ENCODE measurements around the gene TMSB10.
"Not testable (repeated sequence)": the region's sequence is repeated elsewhere in the genome, so short reads cannot be mapped to it uniquely, and the experiment has no call there.

TMSB10 gene

DNA sequence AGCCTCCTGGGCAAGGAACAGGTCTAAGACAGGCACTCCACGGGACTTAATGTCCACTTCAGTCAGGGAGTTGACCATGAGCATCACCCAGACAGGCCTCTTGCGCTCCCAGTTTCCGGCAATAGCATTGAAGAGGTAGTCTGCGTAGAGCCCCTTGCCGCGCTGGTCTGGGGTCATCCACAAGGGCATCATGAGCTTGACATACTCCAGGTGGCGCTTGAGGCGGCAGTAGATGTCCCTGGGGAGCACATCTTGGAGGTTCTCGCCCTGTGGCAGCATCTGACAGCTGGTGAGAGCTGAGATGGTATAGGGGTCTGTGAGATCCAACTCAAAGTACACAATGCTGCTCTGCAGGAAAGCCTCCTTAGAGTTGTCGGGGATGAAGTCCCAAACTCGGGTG, 35.1 kb upstream of the TMSB10 start:
- H3K27me3 ChIP-seq (ENCODE audit: control insufficient read depth, insufficient read depth, low read length): no peaks in the 10 kb centered on the region
- H3K4me1 ChIP-seq (ENCODE audit: control insufficient read depth, insufficient read depth, low read length): no peaks in the 10 kb centered on the region
- no peak overlapping the region for H3K4me3 ChIP-seq (ENCODE audit: low read depth, low read length)

DNA sequence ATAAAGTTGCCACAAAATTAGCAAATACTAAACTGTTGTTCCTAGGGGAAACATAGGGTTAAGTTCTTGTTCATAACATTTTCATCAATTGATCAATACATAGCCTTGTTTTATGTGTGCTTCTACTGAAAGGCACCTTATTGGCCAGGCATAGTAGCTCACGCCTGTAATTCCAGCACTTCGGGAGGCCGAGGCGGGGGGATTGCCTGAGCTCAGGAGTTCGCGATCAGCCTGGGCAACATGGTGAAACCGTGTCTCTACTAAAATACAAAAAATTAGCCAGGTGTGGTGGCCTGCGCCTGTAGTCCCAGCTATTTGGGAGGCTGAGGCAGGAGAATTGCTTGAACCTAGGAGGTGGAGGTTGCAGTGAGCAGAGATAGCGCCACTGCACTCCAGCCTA, 32.8 kb upstream of the TMSB10 start:
- not testable (repeated sequence) for H3K4me3 ChIP-seq (ENCODE audit: low read depth, low read length); H3K9me3 ChIP-seq (ENCODE audit: control insufficient read depth, insufficient read depth, low read depth, low read length); H3K36me3 ChIP-seq (ENCODE audit: control insufficient read depth, insufficient read depth, low read length); H3K9ac ChIP-seq (ENCODE audit: low read length); H3K4me1 ChIP-seq (ENCODE audit: control insufficient read depth, insufficient read depth, low read length); H3K27ac ChIP-seq (ENCODE audit: low read depth, low read length)
- peaks cover 19% of the 10 kb centered on the region for H3K27me3 ChIP-seq (ENCODE audit: control insufficient read depth, insufficient read depth, low read length)

More for the DNA sequence above, 35.1 kb upstream of the TMSB10 start:
- Histone ChIP-seq H3K9me3 (ENCODE audit: control insufficient read depth, insufficient read depth, low read depth, low read length) (no peaks in the 10 kb centered on the region), H3K27ac (ENCODE audit: low read depth, low read length) (no peak overlapping the region), H3K9ac (ENCODE audit: low read length) (no peak overlapping the region), H3K36me3 (ENCODE audit: control insufficient read depth, insufficient read depth, low read length) (no peaks in the 10 kb centered on the region)

DNA sequence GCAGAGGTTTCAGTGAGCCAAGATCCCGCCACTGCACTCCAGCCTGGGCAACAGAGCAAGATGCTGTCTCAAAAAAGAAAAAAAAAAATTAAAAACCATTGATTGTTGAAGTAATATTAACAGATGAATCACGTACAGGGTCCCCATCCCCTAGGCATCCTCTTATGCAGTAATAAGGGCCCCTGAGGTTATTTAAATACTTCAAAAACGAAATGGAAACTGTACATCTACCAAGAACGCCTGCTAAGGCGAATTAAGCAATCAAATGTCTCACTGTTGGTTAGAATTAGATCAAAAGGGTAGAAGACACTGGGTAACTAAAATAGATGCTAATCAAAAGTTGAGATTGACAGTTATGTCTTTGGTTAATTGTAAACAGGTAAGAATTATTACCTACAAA, 32.1 kb upstream of the TMSB10 start:
- Histone ChIP-seq H3K9me3 (ENCODE audit: control insufficient read depth, insufficient read depth, low read depth, low read length) (no peaks in the 10 kb centered on the region), H3K4me3 (ENCODE audit: low read depth, low read length) (no peak overlapping the region), H3K27ac (ENCODE audit: low read depth, low read length) (no peak overlapping the region), H3K27me3 (ENCODE audit: control insufficient read depth, insufficient read depth, low read length) (peaks cover 26% of the 10 kb centered on the region), H3K36me3 (ENCODE audit: control insufficient read depth, insufficient read depth, low read length) (no peaks in the 10 kb centered on the region), H3K4me1 (ENCODE audit: control insufficient read depth, insufficient read depth, low read length) (no peaks in the 10 kb centered on the region), H3K9ac (ENCODE audit: low read length) (no peak overlapping the region)

DNA sequence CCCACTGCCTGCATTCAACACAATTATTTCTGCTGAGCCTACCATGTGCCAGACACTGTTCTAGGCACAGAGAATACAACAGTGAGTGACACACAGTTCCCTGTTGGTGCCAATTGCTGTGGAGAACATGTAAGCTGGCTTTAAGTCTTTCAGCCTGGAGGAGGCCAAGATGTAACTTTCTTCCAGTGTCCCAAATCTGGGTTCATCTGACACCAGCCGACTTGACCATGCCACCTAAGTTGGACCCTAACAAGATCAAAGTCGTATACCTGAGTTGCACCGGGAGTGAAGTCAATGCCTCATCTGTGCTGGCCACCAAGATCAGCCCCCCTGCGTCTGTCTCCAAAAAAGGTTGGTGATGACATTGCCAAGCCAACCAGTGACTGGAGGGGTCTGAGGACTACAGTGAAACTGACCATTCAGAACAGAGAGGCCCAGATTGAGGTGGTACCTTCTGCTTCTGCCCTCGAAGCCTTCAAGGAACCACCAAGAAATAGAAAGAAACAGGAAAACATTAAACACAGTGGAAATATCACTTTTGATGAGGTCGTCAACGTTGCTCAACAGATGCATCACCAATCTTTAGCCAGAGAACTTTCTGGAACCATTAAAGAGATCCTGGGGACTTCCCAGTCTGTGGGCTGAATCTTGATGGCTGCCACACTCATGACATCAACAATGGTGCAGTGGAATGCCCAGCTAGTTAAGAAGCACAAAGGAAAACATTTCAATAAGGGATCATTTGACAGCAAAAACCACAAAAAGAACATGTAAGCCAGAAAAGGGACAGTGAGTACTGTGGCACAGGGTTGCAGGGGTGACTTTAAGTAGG, 30.9 kb upstream of the TMSB10 start:
- H3K27me3 ChIP-seq (ENCODE audit: control insufficient read depth, insufficient read depth, low read length): peaks cover 38% of the 10 kb centered on the region

DNA sequence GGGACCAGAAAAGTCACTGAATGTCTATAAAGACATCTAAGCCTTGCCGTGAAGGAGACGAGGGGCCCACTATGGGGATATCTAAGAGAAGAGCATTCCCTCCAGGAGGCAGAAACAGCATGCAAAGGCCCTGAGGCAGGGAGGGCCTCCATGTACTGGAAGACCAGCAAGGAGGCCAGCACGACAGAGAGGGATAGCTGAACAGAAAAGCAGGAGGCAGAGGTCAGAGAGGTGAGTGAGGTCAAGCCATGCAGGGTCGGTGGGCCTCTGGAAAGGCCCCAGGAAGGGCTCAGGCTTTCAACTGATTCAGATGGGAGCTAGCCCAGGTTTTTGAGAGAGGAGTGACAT, 30.3 kb upstream of the TMSB10 start:
- no peaks in the 10 kb centered on the region for H3K9me3 ChIP-seq (ENCODE audit: control insufficient read depth, insufficient read depth, low read depth, low read length)
- H3K4me1 ChIP-seq (ENCODE audit: control insufficient read depth, insufficient read depth, low read length): peaks cover 2% of the 10 kb centered on the region
- no peak overlapping the region for H3K4me3 ChIP-seq (ENCODE audit: low read depth, low read length)
- H3K27ac ChIP-seq (ENCODE audit: low read depth, low read length): no peak overlapping the region
- no peak overlapping the region for H3K9ac ChIP-seq (ENCODE audit: low read length)
- no peaks in the 10 kb centered on the region for H3K36me3 ChIP-seq (ENCODE audit: control insufficient read depth, insufficient read depth, low read length)
- peaks cover 44% of the 10 kb centered on the region for H3K27me3 ChIP-seq (ENCODE audit: control insufficient read depth, insufficient read depth, low read length)

More for the DNA sequence above, 30.9 kb upstream of the TMSB10 start:
- no peak overlapping the region for H3K9ac ChIP-seq (ENCODE audit: low read length)
- H3K27ac ChIP-seq (ENCODE audit: low read depth, low read length): no peak overlapping the region
- H3K4me3 ChIP-seq (ENCODE audit: low read depth, low read length): no peak overlapping the region
- H3K4me1 ChIP-seq (ENCODE audit: control insufficient read depth, insufficient read depth, low read length): no peaks in the 10 kb centered on the region
- H3K36me3 ChIP-seq (ENCODE audit: control insufficient read depth, insufficient read depth, low read length): no peaks in the 10 kb centered on the region
- H3K9me3 ChIP-seq (ENCODE audit: control insufficient read depth, insufficient read depth, low read depth, low read length): no peaks in the 10 kb centered on the region

DNA sequence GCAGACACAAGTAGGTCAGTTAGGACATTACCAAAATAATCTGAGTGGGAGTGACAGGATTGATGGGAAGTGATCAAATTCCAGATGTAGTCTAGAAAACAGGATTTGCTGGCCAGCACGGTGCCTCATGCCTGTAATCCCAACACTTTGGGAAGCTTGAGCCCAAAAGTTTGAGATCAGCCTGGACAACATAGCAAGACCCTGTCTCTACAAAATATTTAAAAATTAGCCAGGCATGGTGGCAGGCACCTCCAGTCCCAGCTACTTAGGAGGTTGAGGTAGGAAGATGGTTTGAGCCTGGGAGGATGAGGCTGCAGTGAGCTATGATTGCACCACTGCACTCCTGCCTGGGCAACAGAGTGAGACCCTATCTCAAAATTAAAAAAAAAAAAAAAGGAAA, 29.8 kb upstream of the TMSB10 start:
- H3K9ac ChIP-seq (ENCODE audit: low read length); H3K4me3 ChIP-seq (ENCODE audit: low read depth, low read length); H3K4me1 ChIP-seq (ENCODE audit: control insufficient read depth, insufficient read depth, low read length); H3K9me3 ChIP-seq (ENCODE audit: control insufficient read depth, insufficient read depth, low read depth, low read length); H3K27ac ChIP-seq (ENCODE audit: low read depth, low read length); H3K36me3 ChIP-seq (ENCODE audit: control insufficient read depth, insufficient read depth, low read length): not testable (repeated sequence)
- H3K27me3 ChIP-seq (ENCODE audit: control insufficient read depth, insufficient read depth, low read length): peaks cover 48% of the 10 kb centered on the region

DNA sequence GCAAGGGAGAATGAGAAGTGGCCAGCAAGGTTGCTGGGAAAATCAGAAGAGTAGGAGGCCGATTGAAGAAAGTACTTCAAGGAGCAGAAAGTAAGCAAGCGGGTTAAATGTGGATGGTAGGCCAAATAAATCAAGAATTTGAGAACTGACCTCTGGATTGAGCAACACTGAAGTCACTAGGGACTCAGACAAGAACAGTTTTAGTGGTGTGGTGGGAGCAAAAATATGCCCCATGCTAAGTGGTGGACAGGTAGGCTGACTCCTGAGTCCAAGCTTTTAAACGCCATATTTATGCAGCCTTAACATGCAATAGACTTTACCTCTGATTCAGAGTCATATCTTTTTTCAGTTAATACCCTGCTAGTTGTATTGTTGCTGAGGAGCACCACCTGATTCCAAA, 29.1 kb upstream of the TMSB10 start:
- Histone ChIP-seq H3K27ac (ENCODE audit: low read depth, low read length) (no peak overlapping the region), H3K9me3 (ENCODE audit: control insufficient read depth, insufficient read depth, low read depth, low read length) (no peaks in the 10 kb centered on the region), H3K36me3 (ENCODE audit: control insufficient read depth, insufficient read depth, low read length) (no peaks in the 10 kb centered on the region), H3K4me3 (ENCODE audit: low read depth, low read length) (no peak overlapping the region), H3K9ac (ENCODE audit: low read length) (no peak overlapping the region), H3K4me1 (ENCODE audit: control insufficient read depth, insufficient read depth, low read length) (peaks cover 5% of the 10 kb centered on the region), H3K27me3 (ENCODE audit: control insufficient read depth, insufficient read depth, low read length) (peaks cover 56% of the 10 kb centered on the region)

DNA sequence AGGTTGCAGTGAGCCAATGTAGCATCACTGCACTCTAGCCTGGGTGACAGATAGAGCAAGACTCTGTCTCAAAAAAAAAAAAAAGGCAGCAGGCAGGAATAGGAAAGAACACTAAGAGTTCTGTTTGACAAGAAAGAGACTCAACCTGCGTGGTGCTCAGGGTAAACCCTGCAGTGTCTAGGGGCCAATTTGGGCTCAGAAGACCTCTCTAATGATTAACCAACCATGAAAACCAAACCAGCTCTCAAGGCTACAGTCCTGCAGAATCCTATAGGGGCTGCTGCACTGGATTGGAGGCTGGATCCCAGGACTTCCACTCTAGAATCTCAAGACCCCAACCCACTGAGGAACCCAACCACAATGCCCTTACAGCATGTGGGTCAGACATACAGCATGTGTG, 27.0 kb upstream of the TMSB10 start:
- Histone ChIP-seq H3K27ac (ENCODE audit: low read depth, low read length) (no peak overlapping the region), H3K27me3 (ENCODE audit: control insufficient read depth, insufficient read depth, low read length) (peaks cover 68% of the 10 kb centered on the region)

DNA sequence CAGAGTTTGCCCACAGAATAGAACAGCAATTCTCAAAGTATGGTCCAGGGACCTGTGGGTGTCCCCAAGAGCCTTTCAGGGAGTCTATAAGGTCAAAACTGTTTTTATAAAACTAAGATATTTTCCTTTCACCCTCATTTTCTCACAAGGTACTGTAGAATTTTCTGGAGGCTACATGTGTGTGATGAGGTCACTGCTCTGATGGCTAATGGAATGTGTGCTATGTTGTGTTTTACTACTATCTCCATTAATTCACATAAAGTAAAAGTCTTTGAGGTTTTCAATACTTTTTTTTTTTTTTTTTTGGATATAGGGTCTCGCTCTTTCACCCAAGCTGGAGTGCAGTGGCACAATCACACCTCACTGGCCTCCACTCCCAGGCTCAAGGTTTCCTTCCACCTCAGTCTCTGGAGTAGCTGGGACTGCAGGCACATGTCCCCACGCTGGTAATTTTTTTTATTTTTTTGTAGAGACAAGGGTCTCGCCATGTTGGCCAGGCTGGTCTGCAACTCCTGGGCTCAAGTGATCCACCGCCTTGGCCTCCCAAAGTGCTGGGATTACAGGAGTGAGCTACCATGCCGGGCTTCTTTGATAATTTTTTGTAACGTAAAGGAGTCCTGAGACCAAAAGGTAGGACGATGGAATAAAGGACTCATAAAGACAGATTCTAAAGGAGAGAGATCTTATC, 26.4 kb upstream of the TMSB10 start:
- Histone ChIP-seq H3K4me3 (ENCODE audit: low read depth, low read length) (peak overlapping the region; percentile 82), H3K27me3 (ENCODE audit: control insufficient read depth, insufficient read depth, low read length) (peaks cover 73% of the 10 kb centered on the region), H3K9ac (ENCODE audit: low read length) (no peak overlapping the region), H3K27ac (ENCODE audit: low read depth, low read length) (no peak overlapping the region), H3K9me3 (ENCODE audit: control insufficient read depth, insufficient read depth, low read depth, low read length) (no peaks in the 10 kb centered on the region), H3K4me1 (ENCODE audit: control insufficient read depth, insufficient read depth, low read length) (peaks cover 8% of the 10 kb centered on the region), H3K36me3 (ENCODE audit: control insufficient read depth, insufficient read depth, low read length) (no peaks in the 10 kb centered on the region)

More for the DNA sequence above, 27.0 kb upstream of the TMSB10 start:
- no peaks in the 10 kb centered on the region for H3K9me3 ChIP-seq (ENCODE audit: control insufficient read depth, insufficient read depth, low read depth, low read length)
- no peak overlapping the region for H3K4me3 ChIP-seq (ENCODE audit: low read depth, low read length)
- peaks cover 8% of the 10 kb centered on the region for H3K4me1 ChIP-seq (ENCODE audit: control insufficient read depth, insufficient read depth, low read length)
- no peaks in the 10 kb centered on the region for H3K36me3 ChIP-seq (ENCODE audit: control insufficient read depth, insufficient read depth, low read length)
- no peak overlapping the region for H3K9ac ChIP-seq (ENCODE audit: low read length)

DNA sequence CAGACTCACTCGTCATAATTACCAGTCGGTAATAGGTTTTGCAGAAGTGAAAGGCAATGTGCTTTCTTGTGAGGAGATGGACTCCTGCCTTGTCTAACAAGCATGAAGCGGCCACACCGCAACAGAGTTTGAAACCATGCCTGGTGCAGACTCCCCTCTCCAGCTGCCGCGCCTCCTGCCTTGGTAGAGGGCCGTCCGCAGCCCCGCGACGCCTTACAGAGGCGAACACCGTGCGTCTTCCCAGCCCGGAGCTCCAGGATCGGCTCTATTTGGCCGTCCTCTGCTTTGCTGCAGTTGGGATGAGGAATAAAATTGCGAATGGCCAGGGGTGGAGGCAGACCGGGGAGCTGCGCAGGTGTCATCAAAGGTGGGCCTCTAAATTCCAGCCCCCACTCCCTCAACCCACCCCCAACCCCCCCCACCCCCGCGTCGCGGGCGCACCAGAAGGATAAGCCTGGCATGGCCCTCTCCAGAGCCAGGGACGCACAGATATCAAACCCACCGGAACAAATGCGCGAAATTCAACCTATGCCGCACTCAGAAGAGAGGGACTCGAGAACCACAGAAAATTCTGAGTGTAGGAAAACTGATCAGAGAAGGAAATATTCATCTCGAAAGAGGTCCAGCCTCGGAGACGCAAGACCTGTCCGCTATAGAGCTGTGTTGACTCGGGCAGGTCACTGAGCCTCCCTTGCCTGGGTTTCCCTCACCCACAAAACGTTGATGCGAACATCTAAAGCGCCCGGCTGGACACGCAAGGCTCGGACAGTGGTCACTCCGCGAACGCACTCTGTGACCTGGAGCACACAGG, 25.7 kb upstream of the TMSB10 start:
- Histone ChIP-seq H3K4me3 (ENCODE audit: low read depth, low read length) (peak overlapping the region; percentile 82), H3K9ac (ENCODE audit: low read length) (peak overlapping the region; percentile 82), H3K36me3 (ENCODE audit: control insufficient read depth, insufficient read depth, low read length) (no peaks in the 10 kb centered on the region), H3K27ac (ENCODE audit: low read depth, low read length) (no peak overlapping the region), H3K4me1 (ENCODE audit: control insufficient read depth, insufficient read depth, low read length) (peaks cover 8% of the 10 kb centered on the region), H3K9me3 (ENCODE audit: control insufficient read depth, insufficient read depth, low read depth, low read length) (no peaks in the 10 kb centered on the region), H3K27me3 (ENCODE audit: control insufficient read depth, insufficient read depth, low read length) (peaks cover 81% of the 10 kb centered on the region)

DNA sequence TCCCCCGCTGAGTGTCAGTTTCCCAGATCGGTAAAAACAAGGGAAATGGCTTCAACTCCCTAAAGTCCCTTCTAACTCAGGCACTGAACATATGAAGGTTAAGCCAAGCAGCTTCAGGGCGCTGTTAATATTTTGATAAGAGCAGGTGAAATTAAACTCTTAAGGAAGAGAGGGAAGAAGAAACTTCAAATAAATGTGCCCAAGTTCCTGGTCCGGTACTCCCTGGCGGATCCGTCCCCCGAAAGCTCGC, 25.1 kb upstream of the TMSB10 start:
- peak overlapping the region; percentile 82 for H3K4me3 ChIP-seq (ENCODE audit: low read depth, low read length)
- no peaks in the 10 kb centered on the region for H3K9me3 ChIP-seq (ENCODE audit: control insufficient read depth, insufficient read depth, low read depth, low read length)
- H3K4me1 ChIP-seq (ENCODE audit: control insufficient read depth, insufficient read depth, low read length): peaks cover 8% of the 10 kb centered on the region
- H3K27me3 ChIP-seq (ENCODE audit: control insufficient read depth, insufficient read depth, low read length): peaks cover 85% of the 10 kb centered on the region
- no peak overlapping the region for H3K27ac ChIP-seq (ENCODE audit: low read depth, low read length)
- H3K9ac ChIP-seq (ENCODE audit: low read length): peak overlapping the region; percentile 82
- no peaks in the 10 kb centered on the region for H3K36me3 ChIP-seq (ENCODE audit: control insufficient read depth, insufficient read depth, low read length)
